Activated CD8-positive, alpha-beta memory T cell treated with anti-CD3 and anti-CD28 coated beads for 48 hours (primary cell): Measurements from ENCODE around the gene AQP9.

Experiments used
- DNase-seq, 3 experiments: peaks; one replicate each; pipeline ENCODE4 v3.0.0-alpha.2; 2020; ENCODE audit warnings: low read depth in 2 of 3, low spot score in 2 of 3

Gene AQP9

DNA sequence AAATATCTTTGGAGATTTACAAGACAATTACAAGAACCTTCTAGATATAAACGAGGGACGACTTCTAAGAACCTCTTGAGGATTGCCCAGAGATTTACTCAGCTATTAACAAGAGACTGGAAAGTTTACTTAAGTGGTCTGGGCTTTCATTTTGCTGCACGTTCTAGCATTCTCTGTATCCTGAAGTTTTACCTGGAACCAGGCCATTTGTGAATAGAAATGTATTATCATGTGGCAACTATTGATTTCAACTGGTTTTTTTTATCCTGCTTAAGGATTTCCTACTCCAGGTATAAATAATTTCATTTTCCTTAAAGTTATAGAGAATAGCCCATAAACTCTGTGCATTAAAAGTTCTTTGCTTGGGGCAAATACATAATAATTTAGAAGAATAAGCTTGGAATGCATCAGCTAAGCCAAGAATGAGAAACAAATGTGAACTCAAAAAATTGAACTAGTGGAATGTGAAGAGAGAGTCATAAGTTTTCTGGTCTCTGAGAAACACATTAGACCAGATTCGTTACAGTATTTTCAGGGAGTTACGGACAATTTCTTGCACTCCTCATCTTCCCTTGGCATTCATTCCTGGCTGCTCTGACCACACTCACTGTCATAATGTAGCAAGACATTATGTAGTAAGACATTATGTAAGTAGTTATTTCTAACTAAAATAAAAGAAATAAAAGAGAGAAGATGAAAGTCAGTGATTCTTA lies 1.3 kb downstream of the AQP9 start:
- no peak for DNase-seq

DNA sequence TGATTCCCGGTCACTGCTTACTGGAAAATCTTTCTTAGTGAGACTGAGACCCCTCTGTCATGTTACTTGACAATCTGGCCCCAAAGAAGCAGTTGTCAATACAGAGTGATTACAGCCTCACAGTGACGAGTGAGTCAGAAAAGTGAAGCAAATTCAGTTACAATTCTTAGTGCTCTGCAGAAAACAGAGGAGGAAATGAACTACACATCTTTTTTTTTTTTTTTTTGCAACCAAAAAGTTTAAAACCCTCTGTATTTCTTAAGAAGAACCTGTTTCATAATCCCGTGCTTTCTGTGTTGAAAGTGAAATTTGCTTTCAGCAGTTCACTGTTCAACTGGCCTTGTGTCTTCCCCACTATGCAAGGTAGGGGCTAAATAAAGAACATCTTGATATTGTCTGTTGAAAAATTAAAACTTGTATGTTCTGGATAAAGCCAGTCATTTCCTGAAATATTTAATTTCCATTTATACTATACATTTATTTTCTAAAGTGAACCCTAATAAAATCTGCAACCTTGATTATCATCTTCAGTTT lies 1.9 kb downstream of the AQP9 start:
- no peak for DNase-seq

DNA sequence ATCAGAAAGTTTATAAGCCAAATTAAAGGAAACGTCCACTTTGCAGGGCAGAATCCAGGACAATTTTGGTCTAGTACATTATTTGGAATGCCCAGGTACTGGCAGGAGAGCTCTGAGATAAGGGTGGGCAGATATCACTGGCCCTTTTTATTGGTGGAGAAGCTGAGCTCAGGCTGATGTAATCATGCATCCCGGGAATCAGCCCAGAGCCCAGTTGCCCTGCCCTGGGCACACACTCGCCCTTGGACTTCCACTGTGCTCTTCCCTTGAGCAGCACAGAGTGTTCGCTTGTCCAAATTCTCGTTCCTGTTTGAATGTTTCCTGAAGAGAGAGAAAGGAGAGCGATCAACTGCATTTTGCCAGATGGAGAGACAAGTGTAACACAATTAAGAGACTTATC lies 3.7 kb downstream of the AQP9 start:
- DNase-seq = no peak

DNA sequence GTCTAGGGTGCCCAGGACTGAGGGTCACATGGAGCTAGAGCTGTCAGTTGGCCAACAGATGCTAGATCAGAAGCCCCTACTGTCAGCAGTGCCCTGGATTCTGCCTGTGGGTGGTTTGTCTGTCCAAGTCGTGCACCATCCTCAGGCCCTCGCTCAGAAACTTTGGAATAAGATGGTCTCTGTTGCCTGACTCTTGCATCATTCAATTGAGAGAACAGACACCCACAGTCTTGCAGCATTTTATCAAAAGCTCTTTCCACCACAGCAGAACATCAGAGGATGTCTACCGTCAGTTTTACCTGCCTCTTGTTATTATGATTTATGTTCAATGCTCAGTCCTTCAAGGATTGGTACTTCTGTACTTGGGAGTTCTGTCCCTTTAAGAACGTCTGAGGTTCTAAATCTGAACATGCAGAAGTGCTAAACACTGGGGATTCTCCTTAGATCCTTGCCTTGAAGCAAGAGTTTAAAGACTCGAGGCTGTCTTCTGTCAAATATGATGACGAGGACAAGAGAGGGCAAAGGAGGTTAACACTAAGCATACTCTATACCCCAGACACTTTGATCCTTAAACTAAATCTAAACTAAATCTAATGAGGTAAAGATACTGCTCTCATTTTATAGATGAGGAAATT lies 4.8 kb downstream of the AQP9 start:
- DNase-seq = no peak

DNA sequence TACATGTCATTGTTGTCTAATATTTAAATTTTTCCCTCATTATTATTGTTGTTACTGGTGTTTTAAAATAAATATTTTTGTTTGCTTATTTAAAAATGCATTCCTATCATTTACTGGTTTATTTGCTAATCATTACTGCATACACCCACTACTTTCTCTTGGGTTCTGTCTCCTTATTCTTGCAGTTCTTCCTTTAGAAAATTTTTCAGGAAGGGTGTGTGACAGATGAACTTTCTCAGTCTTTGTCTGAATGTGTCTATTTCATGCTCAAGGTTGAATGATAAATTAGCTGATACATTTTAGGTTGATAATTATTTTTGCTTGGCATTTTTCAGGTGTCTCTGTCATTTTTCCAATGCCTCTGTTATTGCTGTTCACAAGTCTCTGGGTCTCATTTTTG lies 7.4 kb downstream of the AQP9 start:
- no peak for DNase-seq

DNA sequence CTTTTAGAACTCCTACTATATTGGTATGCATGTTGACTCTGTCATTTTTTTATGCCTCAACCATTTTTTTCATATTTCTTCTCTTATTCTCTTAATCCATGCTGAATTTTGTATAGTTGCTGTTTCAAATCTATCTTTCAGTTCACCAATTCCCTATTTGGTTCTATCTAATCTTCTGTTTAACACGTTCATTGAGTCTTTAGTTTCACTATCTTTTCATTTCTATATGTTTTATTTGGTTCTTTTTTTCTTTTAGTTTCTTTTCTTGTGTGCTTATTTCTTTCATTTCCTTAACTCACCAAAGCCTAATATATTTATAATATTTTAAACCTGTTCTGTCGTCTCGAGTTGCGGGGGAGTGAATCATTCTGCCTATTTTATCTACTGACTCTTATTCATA lies 8.0 kb downstream of the AQP9 start:
- no peak for DNase-seq

DNA sequence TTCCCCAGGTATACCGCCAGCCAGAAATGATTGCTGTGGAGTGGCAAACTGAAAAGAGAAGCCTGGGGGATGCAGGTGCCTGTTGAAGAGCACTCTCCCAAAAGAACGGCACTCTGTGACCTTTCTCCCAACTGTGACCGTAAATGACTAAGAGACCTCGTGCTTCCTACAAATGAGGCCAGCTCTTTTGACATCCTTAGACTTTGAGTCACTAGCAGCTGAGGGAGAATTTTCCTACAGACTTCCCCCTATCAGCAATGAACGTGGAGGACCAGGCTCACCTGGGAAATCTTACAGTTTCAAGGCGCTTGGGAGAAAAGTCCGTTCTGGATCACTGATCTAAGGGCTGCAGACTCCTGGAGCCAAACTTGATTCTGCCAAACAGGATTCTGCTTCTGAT lies 8.6 kb downstream of the AQP9 start:
- no peak for DNase-seq

DNA sequence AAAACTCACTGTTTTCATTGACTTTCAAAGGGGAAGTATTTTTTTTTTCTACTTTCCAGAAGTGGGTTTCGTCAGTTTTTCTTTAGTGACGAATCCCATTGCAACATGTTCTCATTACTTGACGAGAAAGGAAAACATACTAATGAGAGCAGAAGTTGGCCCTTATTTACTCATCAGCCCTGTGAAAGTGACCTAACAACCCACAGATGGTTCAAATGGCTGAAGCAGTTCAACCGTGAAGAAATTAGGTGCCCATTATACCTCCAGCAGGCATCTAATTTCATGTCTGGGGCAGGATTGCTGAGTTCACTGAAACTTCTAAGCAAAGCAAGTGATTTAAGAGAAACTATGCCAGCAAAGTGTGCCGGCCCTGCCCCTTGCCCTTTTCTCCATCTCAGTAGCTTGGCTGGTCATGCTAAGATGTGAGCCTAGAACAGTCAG lies 9.0 kb downstream of the AQP9 start:
- no peak for DNase-seq

DNA sequence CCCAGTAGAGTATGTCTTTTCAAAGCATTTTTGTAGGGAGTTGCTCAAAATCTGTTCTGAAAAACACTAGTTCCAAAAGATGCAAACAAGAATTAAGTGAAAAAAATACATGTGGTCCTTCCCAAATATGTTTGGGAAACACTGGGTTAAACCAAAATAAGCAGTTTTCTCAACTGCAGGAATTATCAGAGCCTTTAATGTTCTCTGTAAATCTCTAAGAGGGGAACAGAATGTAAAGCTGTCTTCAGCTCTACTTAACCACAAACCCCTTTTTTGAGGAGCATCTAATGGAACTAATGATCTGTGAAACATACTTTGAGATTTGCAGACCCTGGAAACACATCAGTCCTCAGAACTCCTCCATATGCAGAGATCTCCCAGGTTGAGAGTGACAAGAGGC lies 9.9 kb downstream of the AQP9 start:
- DNase-seq = no peak

GRCh38 chr15:58148633-58149445 lies 10.7 kb downstream of the AQP9 start:
- DNase-seq = no peak

DNA sequence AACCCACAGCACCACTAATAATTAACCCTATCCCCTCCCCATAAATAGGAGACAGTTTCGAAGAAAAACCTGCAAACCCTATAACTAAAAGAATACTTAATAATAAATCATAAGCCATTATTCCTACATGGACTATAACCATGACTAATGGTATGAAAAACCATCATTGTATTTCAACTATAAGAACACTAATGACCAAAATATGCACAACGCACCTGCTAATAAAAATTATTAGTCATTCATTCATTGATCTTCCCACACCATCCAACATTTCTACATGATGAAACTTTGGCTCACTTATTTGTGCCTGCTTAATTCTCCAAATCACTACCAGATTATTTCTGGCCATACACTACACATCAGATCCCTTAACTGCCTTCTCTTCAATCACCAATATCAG lies 16.6 kb downstream of the AQP9 start:
- no peak for DNase-seq

GRCh38 chr15:58159827-58160386 lies 21.7 kb downstream of the AQP9 start:
- DNase-seq = no peak

DNA sequence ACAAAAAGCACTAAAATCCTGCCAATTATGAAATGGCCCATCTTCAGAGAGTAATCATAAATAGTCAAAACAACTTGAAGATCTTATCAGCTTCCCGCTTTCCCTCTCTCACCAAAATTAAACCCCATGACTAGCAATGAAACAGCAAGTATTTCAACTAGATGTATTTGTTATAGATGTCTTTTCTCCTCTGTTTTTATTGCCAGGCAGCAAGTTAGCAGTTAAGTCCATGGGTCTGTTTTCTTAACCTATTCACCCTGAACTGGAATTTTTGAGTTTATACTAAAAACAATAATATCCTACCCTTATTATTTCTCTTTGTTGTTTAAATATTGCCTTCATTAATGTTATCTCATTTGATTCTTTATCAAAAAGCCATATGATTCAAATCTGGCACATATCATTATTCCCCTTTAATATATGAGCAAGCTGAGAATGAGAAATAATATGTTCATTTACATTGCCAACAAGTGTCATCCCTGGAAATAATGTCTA lies 23.3 kb downstream of the AQP9 start:
- no peak for DNase-seq

- DNase-seq = no peak
Measured at GRCh38 chr15:58163985-58164384, 25.8 kb downstream of the AQP9 start.

GRCh38 chr15:58164926-58165325 lies 26.7 kb downstream of the AQP9 start:
- no peak for DNase-seq

GRCh38 chr15:58165661-58166060 lies 27.5 kb downstream of the AQP9 start:
- DNase-seq = no peak

GRCh38 chr15:58167095-58167691 lies 29.0 kb downstream of the AQP9 start:
- no peak for DNase-seq

DNA sequence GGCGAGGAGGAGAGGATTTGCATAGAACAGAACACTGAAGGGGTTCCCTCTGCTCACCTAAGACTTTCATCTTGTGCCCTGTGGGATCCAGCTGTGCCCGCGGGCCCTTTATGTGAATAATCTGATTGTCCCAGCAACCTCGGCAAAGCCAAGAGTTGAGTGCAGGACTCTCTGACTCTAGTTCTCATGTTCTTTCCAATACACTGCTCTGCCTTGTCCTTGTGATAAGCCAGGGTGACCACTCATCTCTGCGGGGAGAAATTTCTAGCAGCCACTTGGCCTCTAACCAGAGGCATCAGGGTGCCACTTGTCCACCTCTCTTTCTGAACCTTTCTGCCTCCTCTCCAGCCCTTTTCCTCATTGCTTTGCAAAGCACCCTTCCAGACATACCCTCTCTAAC lies 31.8 kb downstream of the AQP9 start:
- DNase-seq = no peak

- DNase-seq = no peak
Measured at GRCh38 chr15:58171476-58172061, 33.4 kb downstream of the AQP9 start.

GRCh38 chr15:58174709-58175108 lies 36.5 kb downstream of the AQP9 start:
- no peak for DNase-seq

- DNase-seq = no peak
Measured at GRCh38 chr15:58175955-58176354, 37.8 kb downstream of the AQP9 start.
